OCI-LY7 (cell line): ENCODE data around the gene KCNIP3. TPM values are rescaled to one million over a fixed set of nuclear protein-coding genes. Genes with fewer than 3 reads are reported as not detected.

Source experiments
- BruUV-seq: library from RNA; stranded (reverse); fragments of 400-500 nt; replicated peaks from 2 replicates; lab custom pipeline; 2021; lab: Mats Ljungman, UMichigan
- CTCF ChIA-PET: fragments of 300-600 bp; sonication (Branson Sonifier 250); formaldehyde crosslinking; loops from one replicate; lab custom pipeline; 2022; ENCODE audit warnings: antibody characterized with exemption; ENCODE audit not compliant: unreplicated experiment; lab: Charles Lee
- POLR2A ChIA-PET: fragments of 300-600 bp; sonication (Branson Sonifier 250); formaldehyde crosslinking; loops from one replicate; lab custom pipeline; 2022; ENCODE audit warnings: antibody characterized with exemption; lab: Charles Lee
- DNase-seq: peaks from one replicate; pipeline ENCODE4 v3.0.0-alpha.2; 2015; ENCODE audit warnings: low spot score
- H2AFZ ChIP-seq: fragments of 200-600 bp; sonication (generic), shearing (Covaris generic); 2 replicates; pipeline ENCODE4 v1.6.1; 2014; ENCODE audit warnings: mild to moderate bottlenecking, antibody characterized with exemption, low read length, moderate library complexity
- H3K27ac ChIP-seq: fragments of 200-600 bp; sonication (generic); 2 replicates; pipeline ENCODE4 v1.5.1; 2014; ENCODE audit warnings: mixed run types, low read depth, mild to moderate bottlenecking, moderate library complexity, low read length, inconsistent platforms; ENCODE audit not compliant: poor library complexity, severe bottlenecking
- H3K36me3 ChIP-seq: fragments of 200-600 bp; sonication (generic); 2 replicates; pipeline ENCODE4 v1.6.1; 2014; ENCODE audit warnings: mild to moderate bottlenecking, antibody characterized with exemption, low read length, moderate library complexity, mixed read lengths; ENCODE audit not compliant: insufficient read depth
- H3K4me1 ChIP-seq: fragments of 200-600 bp; sonication (generic); 2 replicates; pipeline ENCODE4 v1.5.1; 2014; ENCODE audit warnings: mild to moderate bottlenecking, low read length; ENCODE audit not compliant: insufficient read depth, poor library complexity, severe bottlenecking
- H3K4me2 ChIP-seq: fragments of 200-600 bp; sonication (generic); 2 replicates; pipeline ENCODE4 v1.6.1; 2014; ENCODE audit warnings: mild to moderate bottlenecking, low read length
- H3K4me3 ChIP-seq: fragments of 200-600 bp; sonication (generic); 2 replicates; pipeline ENCODE4 v1.5.1; 2014; ENCODE audit warnings: mild to moderate bottlenecking, low read depth, low read length; ENCODE audit not compliant: poor library complexity, severe bottlenecking
- H3K79me2 ChIP-seq: fragments of 200-600 bp; sonication (generic); 2 replicates; pipeline ENCODE4 v1.6.1; 2016; ENCODE audit warnings: low read depth, mild to moderate bottlenecking, low read length, moderate library complexity, mixed read lengths; ENCODE audit not compliant: insufficient read depth
- H3K9me2 ChIP-seq: fragments of 200-600 bp; sonication (generic); 2 replicates; pipeline ENCODE4 v1.6.1; 2016; ENCODE audit warnings: mild to moderate bottlenecking, low read length, mixed read lengths; ENCODE audit not compliant: insufficient read depth
- H3K9me3 ChIP-seq: fragments of 200-600 bp; sonication (generic); 2 replicates; pipeline ENCODE4 v1.6.1; 2014; ENCODE audit warnings: mild to moderate bottlenecking, mixed run types, low read length, mixed read lengths
- H4K20me1 ChIP-seq: fragments of 200-600 bp; sonication (generic); 2 replicates; pipeline ENCODE4 v1.6.1; 2014; ENCODE audit warnings: mild to moderate bottlenecking, antibody characterized with exemption, low read length, moderate library complexity, mixed read lengths; ENCODE audit not compliant: insufficient read depth
- EZH2phosphoT487 ChIP-seq: fragments of 200-600 bp; sonication (generic); IDR thresholded peaks from 2 replicates; pipeline ENCODE4 v1.6.1; 2018; ENCODE audit warnings: low read depth, borderline replicate concordance, mild to moderate bottlenecking, mixed run types, antibody characterized with exemption, low read length, moderate library complexity, mixed read lengths
- intact Hi-C: fragments of 100-400 bp; cut with micrococcal nuclease; formaldehyde crosslinking; loops from one replicate; pipeline ENCODE4 v1.10.0; 2022; ENCODE audit not compliant: unreplicated experiment
- total RNA-seq, 2 experiments: library from RNA; depleted of rRNA in 1 of 2; stranded (reverse); fragments of >200 nt in 1 of 2; shearing (Covaris generic) in 1 of 2; gene quantifications; 2 replicates each; pipeline ENCODE4 v1.2.3, GENCODE V29; 2014 to 2022
- TF ChIP-seq, protein P1 (sequence below): fragments of 200-600 bp; sonication (generic); conservative IDR thresholded peaks from 2 replicates; pipeline ENCODE4 v1.5.1; 2014; ENCODE audit warnings: mild to moderate bottlenecking, antibody characterized with exemption, low read length, moderate library complexity, mixed read lengths

Gene KCNIP3
- total RNA-seq, 2 experiments from 2014 or later: not detected

DNA sequence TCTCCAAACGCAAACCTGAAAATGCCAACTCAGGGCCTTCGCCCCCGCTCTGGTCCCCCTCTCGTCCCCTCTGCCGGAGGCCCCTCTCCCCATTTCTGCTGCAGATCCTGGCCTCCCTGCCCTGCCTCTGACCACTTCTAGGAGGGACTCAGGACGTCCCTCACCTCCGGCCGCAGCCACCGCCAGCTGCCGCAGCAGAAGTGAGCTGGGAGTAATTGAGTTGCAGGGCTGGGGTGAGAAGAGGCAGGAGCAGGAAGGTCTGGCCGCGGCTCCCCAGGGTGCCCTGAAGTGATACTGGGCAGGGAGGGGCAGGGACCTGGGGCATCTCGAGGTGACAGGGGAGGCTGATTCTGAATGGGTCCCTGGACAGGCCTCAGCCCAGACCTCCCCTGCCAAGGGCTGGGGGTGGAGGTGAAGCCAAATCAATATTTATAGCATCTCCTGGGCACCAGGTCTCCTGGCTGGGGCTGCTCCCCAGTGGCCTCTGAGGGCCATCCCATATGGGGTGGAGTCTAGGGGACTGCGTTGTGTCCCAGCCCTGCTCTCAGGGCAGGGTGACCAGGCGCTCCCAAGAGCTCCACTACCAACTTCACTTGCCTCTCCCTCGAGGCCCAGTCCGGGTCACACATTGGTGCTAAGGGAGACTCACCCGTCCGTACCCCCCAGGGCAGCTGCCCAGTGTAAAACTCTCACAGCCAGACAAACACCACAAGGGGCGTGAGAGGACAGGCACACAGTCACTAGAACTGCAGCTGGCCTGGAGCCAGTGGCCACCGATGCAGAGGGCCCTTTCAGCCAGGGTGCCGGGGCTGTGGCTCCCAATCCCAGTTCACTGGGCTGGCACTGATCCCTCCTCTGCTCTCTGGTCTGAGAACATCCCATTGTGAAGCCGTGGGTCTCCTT is 33.0 kb downstream of the KCNIP3 start:
- intact Hi-C loops: no loop called here
- BruUV-seq: no TSS peak

DNA sequence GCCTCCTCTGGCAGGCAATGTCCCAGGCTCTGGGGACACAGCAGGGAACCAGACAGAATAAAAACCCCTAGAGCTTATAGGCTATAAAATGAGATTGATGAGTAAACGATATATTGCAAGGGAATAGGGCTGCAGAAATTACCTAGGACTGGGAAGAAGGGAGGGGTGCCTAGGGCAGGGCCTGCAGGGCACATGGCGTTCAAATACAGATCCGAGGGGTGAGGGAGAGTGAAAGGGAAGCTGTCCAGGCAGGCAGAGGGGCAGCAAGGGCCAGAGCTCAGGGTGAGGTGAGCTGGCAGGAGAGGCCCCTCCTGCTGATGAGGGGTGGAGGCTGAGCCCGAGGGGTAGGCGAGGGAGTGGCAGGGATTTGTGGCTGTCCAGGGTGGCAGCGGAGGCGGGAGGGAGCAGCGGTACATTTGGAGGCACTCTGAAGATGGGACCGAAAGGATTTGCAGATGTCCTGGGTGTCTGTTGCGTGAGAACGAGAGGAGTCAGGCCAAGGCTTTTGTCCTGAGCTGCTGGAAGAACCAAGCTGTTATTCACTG is 33.7 kb downstream of the KCNIP3 start:
- no peaks in the 10 kb centered on the region for H3K9me3 ChIP-seq
- no peak for TF ChIP-seq EZH2phosphoT487
- TF ChIP-seq, protein P1, sequence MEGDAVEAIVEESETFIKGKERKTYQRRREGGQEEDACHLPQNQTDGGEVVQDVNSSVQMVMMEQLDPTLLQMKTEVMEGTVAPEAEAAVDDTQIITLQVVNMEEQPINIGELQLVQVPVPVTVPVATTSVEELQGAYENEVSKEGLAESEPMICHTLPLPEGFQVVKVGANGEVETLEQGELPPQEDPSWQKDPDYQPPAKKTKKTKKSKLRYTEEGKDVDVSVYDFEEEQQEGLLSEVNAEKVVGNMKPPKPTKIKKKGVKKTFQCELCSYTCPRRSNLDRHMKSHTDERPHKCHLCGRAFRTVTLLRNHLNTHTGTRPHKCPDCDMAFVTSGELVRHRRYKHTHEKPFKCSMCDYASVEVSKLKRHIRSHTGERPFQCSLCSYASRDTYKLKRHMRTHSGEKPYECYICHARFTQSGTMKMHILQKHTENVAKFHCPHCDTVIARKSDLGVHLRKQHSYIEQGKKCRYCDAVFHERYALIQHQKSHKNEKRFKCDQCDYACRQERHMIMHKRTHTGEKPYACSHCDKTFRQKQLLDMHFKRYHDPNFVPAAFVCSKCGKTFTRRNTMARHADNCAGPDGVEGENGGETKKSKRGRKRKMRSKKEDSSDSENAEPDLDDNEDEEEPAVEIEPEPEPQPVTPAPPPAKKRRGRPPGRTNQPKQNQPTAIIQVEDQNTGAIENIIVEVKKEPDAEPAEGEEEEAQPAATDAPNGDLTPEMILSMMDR: no peak
- CTCF ChIA-PET: interaction anchor here (0.6 kb wide), 1 partner anchor 17 kb away, joined by 3 read pairs; no protein-coding TSS in a partner anchor
- H2AFZ ChIP-seq: no peak overlapping the region
- no peak overlapping the region for H3K27ac ChIP-seq
- no peak overlapping the region for H3K4me2 ChIP-seq
- no peaks in the 10 kb centered on the region for H4K20me1 ChIP-seq
- no peaks in the 10 kb centered on the region for H3K79me2 ChIP-seq
- H3K4me3 ChIP-seq: no peak overlapping the region
- BruUV-seq: no TSS peak
- POLR2A ChIA-PET: no interaction called here
- H3K9me2 ChIP-seq: no peaks in the 10 kb centered on the region
- intact Hi-C loops: no loop called here
- no peaks in the 10 kb centered on the region for H3K36me3 ChIP-seq
- DNase-seq: no peak
- no peaks in the 10 kb centered on the region for H3K4me1 ChIP-seq

More for the DNA sequence above, 33.0 kb downstream of the KCNIP3 start:
- Histone ChIP-seq H3K36me3 (no peaks in the 10 kb centered on the region), H3K4me1 (no peaks in the 10 kb centered on the region), H4K20me1 (no peaks in the 10 kb centered on the region), H3K4me3 (no peak overlapping the region), H3K79me2 (no peaks in the 10 kb centered on the region), H3K9me3 (no peaks in the 10 kb centered on the region), H2AFZ (no peak overlapping the region), H3K9me2 (no peaks in the 10 kb centered on the region), H3K4me2 (no peak overlapping the region), H3K27ac (no peak overlapping the region)
- ChIA-PET CTCF (no interaction called here), POLR2A (no interaction called here)
- TF ChIP-seq EZH2phosphoT487: no peak
- TF ChIP-seq, protein P1: no peak
- DNase-seq: no peak

DNA sequence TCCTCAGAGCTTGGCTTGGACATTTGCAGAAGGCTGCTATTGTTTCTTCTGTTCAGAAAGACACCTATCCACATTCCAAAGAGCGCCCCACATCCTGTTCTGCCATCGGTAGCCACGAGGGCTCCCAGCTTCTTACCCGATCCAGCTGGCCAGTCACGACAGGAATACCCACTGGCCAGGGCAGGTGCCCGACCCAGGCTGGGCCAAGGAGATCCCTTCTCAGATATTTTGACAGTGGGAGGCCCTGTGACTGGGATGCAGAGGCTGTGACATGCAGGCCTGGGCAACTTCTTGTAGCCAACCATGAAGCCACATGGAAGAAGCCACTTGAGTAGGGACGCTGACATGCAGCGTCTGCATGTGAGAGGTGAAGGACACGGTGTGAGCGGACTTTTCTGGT is 34.5 kb downstream of the KCNIP3 start:
- no TSS peak for BruUV-seq
- H3K4me3 ChIP-seq: no peak overlapping the region
- no peaks in the 10 kb centered on the region for H3K4me1 ChIP-seq
- no peaks in the 10 kb centered on the region for H3K36me3 ChIP-seq
- intact Hi-C loops: no loop called here
- DNase-seq: no peak
- TF ChIP-seq EZH2phosphoT487: no peak
- TF ChIP-seq, protein P1: no peak
- no peaks in the 10 kb centered on the region for H3K9me2 ChIP-seq
- H3K4me2 ChIP-seq: no peak overlapping the region
- no peak overlapping the region for H2AFZ ChIP-seq
- H3K9me3 ChIP-seq: no peaks in the 10 kb centered on the region
- ChIA-PET CTCF (no interaction called here), POLR2A (no interaction called here)
- no peaks in the 10 kb centered on the region for H3K79me2 ChIP-seq
- H3K27ac ChIP-seq: no peak overlapping the region
- no peaks in the 10 kb centered on the region for H4K20me1 ChIP-seq
